HEK293 (cell line): ENCODE results near the gene OR2G3.

Experiments
- CTCF ChIA-PET: fragments of 350-600 bp; formaldehyde crosslinking; extraction: SDS; loops from one replicate; lab custom pipeline; 2021; ENCODE audit warnings: antibody characterized with exemption; lab: Yijun Ruan, JAX
- POLR2A ChIA-PET: fragments of 300-600 bp; formaldehyde crosslinking; extraction: SDS; loops from one replicate; lab custom pipeline; 2020; ENCODE audit warnings: antibody characterized with exemption, inconsistent platforms; lab: Yijun Ruan, JAX
- H3K27ac ChIP-seq: fragments of 200-500 bp; sonication (Bioruptor generic); 2 replicates; pipeline ENCODE4 v1.5.1; 2014; ENCODE audit warnings: low read depth, low read length, control low read depth, inconsistent platforms; ENCODE audit errors: extremely low read depth
- H3K36me3 ChIP-seq, 2 experiments: fragments of 200-500 bp in 1 of 2; sonication (Bioruptor generic) in 1 of 2; 1 replicate in 1 of 2; 2 replicates in 1 of 2; pipeline ENCODE4 v1.5.1; 2014 to 2017; ENCODE audit warnings: inconsistent platforms in 2 of 2, low read length in 2 of 2; ENCODE audit not compliant: control insufficient read depth in 2 of 2, insufficient read depth in 1 of 2
- H3K4me1 ChIP-seq: fragments of 200-500 bp; sonication (Bioruptor generic); 2 replicates; pipeline ENCODE4 v1.5.1; 2014; ENCODE audit warnings: mild to moderate bottlenecking, low read length, inconsistent platforms; ENCODE audit not compliant: control insufficient read depth, insufficient read depth
- H3K4me3 ChIP-seq: 2 replicates; pipeline ENCODE4 v1.5.1; 2011; ENCODE audit warnings: low read depth, mild to moderate bottlenecking, control low read depth, low read length, moderate library complexity
- H3K9me3 ChIP-seq: fragments of 200-500 bp; sonication (Bioruptor generic); 2 replicates; pipeline ENCODE4 v1.5.1; 2014; ENCODE audit warnings: low read depth, low read length, inconsistent platforms; ENCODE audit not compliant: control insufficient read depth, insufficient read depth
- KLF8 ChIP-seq: fragments of 450-650 bp; formaldehyde crosslinking; IDR thresholded peaks from 2 replicates; pipeline ENCODE4 v1.5.1; 2016; ENCODE audit warnings: missing biosample characterization, missing genetic modification characterization
- SP3 ChIP-seq: fragments of 450-650 bp; formaldehyde crosslinking; IDR thresholded peaks from 2 replicates; pipeline ENCODE4 v1.5.1; 2016; ENCODE audit warnings: missing biosample characterization, missing genetic modification characterization
- ZBTB17 ChIP-seq: fragments of 450-650 bp; formaldehyde crosslinking; IDR thresholded peaks from 2 replicates; pipeline ENCODE4 v1.5.1; 2016; ENCODE audit warnings: missing biosample characterization, missing genetic modification characterization
- ZNF121 ChIP-seq: fragments of 450-650 bp; formaldehyde crosslinking; IDR thresholded peaks from 2 replicates; pipeline ENCODE4 v1.5.1; 2016; ENCODE audit warnings: missing biosample characterization, missing genetic modification characterization
- ZNF211 ChIP-seq: fragments of 450-650 bp; formaldehyde crosslinking; IDR thresholded peaks from 2 replicates; pipeline ENCODE4 v1.5.1; 2016; ENCODE audit warnings: low read depth, missing biosample characterization, missing genetic modification characterization
- ZNF223 ChIP-seq: fragments of 450-650 bp; formaldehyde crosslinking; IDR thresholded peaks from 2 replicates; pipeline ENCODE4 v1.5.1; 2016; ENCODE audit warnings: missing biosample characterization, missing genetic modification characterization
- ZNF404 ChIP-seq: fragments of 450-650 bp; formaldehyde crosslinking; IDR thresholded peaks from 2 replicates; pipeline ENCODE4 v1.5.1; 2017; ENCODE audit warnings: missing biosample characterization, missing genetic modification characterization
- ZNF473 ChIP-seq: fragments of 450-650 bp; formaldehyde crosslinking; IDR thresholded peaks from 2 replicates; pipeline ENCODE4 v1.5.1; 2017; ENCODE audit warnings: missing biosample characterization, missing genetic modification characterization
- ZNF514 ChIP-seq: fragments of 450-650 bp; formaldehyde crosslinking; IDR thresholded peaks from 2 replicates; pipeline ENCODE4 v1.5.1; 2016; ENCODE audit warnings: missing biosample characterization, missing genetic modification characterization
- ZNF560 ChIP-seq: fragments of 450-650 bp; formaldehyde crosslinking; IDR thresholded peaks from 2 replicates; pipeline ENCODE4 v1.5.1; 2017; ENCODE audit warnings: missing biosample characterization, missing genetic modification characterization, borderline replicate concordance
- ZNF571 ChIP-seq: fragments of 450-650 bp; formaldehyde crosslinking; IDR thresholded peaks from 2 replicates; pipeline ENCODE4 v1.5.0; 2017; ENCODE audit warnings: missing biosample characterization, missing genetic modification characterization
- ZNF596 ChIP-seq: fragments of 450-650 bp; IDR thresholded peaks from 2 replicates; pipeline ENCODE4 v1.5.0; 2018; ENCODE audit warnings: missing biosample characterization, mild to moderate bottlenecking, missing genetic modification characterization, moderate library complexity
- ZNF629 ChIP-seq: fragments of 450-650 bp; formaldehyde crosslinking; IDR thresholded peaks from 2 replicates; pipeline ENCODE4 v1.5.1; 2017; ENCODE audit warnings: missing biosample characterization, missing genetic modification characterization
- ZNF654 ChIP-seq: fragments of 450-650 bp; formaldehyde crosslinking; IDR thresholded peaks from 2 replicates; pipeline ENCODE4 v1.5.1; 2016; ENCODE audit warnings: low read depth, missing biosample characterization, missing genetic modification characterization
- ZNF707 ChIP-seq: fragments of 450-650 bp; formaldehyde crosslinking; IDR thresholded peaks from 2 replicates; pipeline ENCODE4 v1.5.1; 2016; ENCODE audit warnings: missing biosample characterization, missing genetic modification characterization
- TF ChIP-seq, protein P1 (sequence below): fragments of 450-650 bp; formaldehyde crosslinking; IDR thresholded peaks from 2 replicates; pipeline ENCODE4 v1.5.1; 2016; ENCODE audit warnings: missing biosample characterization, missing genetic modification characterization
- TF ChIP-seq, protein P2 (sequence below): fragments of 450-650 bp; formaldehyde crosslinking; IDR thresholded peaks from 2 replicates; pipeline ENCODE4 v1.5.1; 2017; ENCODE audit warnings: missing biosample characterization, missing genetic modification characterization
- TF ChIP-seq, protein P3 (sequence below): fragments of 450-650 bp; formaldehyde crosslinking; IDR thresholded peaks from 2 replicates; pipeline ENCODE4 v1.5.1; 2016; ENCODE audit warnings: missing biosample characterization, missing genetic modification characterization
- TF ChIP-seq, protein P4 (sequence below): fragments of 450-650 bp; formaldehyde crosslinking; IDR thresholded peaks from 2 replicates; pipeline ENCODE4 v1.5.1; 2016; ENCODE audit warnings: missing biosample characterization, missing genetic modification characterization

OR2G3 gene

DNA sequence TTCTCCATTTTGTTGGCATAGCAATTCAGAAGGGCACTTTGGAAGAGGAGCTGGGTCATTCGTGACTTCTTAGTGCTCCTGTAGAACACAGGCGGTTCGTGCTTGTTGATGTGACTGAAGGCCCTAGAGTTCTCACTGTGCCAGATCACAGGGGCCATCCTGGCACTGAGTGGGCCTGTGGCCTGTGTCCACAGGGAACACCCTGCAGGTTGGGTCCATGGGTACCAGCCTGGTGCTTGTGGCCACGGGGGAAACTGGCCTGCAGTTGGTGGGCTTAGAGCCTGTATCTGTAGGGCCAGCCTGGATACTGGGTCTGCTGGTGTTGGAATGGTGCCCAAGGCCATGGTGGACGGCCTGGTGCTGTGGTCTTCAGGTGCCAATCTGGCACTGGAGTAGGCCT lies 9.2 kb downstream of the OR2G3 start:
- CTCF ChIA-PET = no interaction called here
- POLR2A ChIA-PET = no interaction called here
- no peaks in the 10 kb centered on the region for H3K9me3 ChIP-seq
- no peaks in the 10 kb centered on the region for H3K36me3 ChIP-seq
- TF ChIP-seq ZNF629 (tag by site-specific recombination) = no peak
- TF ChIP-seq, protein P1, sequence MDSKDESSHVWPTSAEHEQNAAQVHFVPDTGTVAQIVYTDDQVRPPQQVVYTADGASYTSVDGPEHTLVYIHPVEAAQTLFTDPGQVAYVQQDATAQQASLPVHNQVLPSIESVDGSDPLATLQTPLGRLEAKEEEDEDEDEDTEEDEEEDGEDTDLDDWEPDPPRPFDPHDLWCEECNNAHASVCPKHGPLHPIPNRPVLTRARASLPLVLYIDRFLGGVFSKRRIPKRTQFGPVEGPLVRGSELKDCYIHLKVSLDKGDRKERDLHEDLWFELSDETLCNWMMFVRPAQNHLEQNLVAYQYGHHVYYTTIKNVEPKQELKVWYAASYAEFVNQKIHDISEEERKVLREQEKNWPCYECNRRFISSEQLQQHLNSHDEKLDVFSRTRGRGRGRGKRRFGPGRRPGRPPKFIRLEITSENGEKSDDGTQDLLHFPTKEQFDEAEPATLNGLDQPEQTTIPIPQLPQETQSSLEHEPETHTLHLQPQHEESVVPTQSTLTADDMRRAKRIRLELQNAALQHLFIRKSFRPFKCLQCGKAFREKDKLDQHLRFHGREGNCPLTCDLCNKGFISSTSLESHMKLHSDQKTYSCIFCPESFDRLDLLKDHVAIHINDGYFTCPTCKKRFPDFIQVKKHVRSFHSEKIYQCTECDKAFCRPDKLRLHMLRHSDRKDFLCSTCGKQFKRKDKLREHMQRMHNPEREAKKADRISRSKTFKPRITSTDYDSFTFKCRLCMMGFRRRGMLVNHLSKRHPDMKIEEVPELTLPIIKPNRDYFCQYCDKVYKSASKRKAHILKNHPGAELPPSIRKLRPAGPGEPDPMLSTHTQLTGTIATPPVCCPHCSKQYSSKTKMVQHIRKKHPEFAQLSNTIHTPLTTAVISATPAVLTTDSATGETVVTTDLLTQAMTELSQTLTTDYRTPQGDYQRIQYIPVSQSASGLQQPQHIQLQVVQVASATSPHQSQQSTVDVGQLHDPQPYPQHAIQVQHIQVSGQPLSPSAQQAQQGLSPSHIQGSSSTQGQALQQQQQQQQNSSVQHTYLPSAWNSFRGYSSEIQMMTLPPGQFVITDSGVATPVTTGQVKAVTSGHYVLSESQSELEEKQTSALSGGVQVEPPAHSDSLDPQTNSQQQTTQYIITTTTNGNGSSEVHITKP (tag by site-specific recombination) = no peak
- no peak for TF ChIP-seq ZNF211 (tag by site-specific recombination)
- TF ChIP-seq ZNF223 = no peak
- TF ChIP-seq ZNF560 (tag by site-specific recombination) = no peak
- TF ChIP-seq ZNF596 (tag by site-specific recombination) = no peak
- no peak for TF ChIP-seq ZNF473 (tag by site-specific recombination)
- TF ChIP-seq, protein P2, sequence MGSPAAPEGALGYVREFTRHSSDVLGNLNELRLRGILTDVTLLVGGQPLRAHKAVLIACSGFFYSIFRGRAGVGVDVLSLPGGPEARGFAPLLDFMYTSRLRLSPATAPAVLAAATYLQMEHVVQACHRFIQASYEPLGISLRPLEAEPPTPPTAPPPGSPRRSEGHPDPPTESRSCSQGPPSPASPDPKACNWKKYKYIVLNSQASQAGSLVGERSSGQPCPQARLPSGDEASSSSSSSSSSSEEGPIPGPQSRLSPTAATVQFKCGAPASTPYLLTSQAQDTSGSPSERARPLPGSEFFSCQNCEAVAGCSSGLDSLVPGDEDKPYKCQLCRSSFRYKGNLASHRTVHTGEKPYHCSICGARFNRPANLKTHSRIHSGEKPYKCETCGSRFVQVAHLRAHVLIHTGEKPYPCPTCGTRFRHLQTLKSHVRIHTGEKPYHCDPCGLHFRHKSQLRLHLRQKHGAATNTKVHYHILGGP (tag by site-specific recombination) = no peak
- no peak for TF ChIP-seq ZBTB17
- TF ChIP-seq ZNF654 = no peak
- no peak for TF ChIP-seq ZNF707
- TF ChIP-seq, protein P3, sequence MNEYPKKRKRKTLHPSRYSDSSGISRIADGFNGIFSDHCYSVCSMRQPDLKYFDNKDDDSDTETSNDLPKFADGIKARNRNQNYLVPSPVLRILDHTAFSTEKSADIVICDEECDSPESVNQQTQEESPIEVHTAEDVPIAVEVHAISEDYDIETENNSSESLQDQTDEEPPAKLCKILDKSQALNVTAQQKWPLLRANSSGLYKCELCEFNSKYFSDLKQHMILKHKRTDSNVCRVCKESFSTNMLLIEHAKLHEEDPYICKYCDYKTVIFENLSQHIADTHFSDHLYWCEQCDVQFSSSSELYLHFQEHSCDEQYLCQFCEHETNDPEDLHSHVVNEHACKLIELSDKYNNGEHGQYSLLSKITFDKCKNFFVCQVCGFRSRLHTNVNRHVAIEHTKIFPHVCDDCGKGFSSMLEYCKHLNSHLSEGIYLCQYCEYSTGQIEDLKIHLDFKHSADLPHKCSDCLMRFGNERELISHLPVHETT (tag by site-specific recombination) = no peak
- TF ChIP-seq, protein P4, sequence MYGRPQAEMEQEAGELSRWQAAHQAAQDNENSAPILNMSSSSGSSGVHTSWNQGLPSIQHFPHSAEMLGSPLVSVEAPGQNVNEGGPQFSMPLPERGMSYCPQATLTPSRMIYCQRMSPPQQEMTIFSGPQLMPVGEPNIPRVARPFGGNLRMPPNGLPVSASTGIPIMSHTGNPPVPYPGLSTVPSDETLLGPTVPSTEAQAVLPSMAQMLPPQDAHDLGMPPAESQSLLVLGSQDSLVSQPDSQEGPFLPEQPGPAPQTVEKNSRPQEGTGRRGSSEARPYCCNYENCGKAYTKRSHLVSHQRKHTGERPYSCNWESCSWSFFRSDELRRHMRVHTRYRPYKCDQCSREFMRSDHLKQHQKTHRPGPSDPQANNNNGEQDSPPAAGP = no peak
- TF ChIP-seq KLF8 (tag by site-specific recombination) = no peak
- no peak for TF ChIP-seq SP3 (tag by site-specific recombination)
- H3K4me1 ChIP-seq = no peaks in the 10 kb centered on the region
- no peak overlapping the region for H3K27ac ChIP-seq
- H3K4me3 ChIP-seq = no peak overlapping the region

DNA sequence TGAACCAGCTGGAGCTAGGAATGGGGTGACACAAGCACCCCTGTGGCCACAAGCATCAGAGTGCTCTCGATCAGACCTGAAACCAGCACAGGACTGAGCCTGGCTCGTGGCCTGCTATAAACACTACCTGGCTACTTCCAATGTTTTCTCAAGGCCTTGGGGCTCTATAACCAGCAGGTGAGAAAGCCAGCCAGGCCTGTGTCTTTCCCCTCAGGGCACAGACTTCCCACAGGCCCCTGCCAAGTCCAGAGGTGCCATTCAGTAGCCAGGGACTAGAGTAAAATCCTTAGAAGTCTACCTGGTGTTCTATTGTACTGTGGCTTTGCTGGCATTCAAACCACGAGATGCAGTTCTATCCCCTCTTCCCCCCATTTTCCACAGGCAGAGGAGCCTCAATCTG lies 22.6 kb downstream of the OR2G3 start:
- TF ChIP-seq ZNF560 (tag by site-specific recombination) (no peak), ZNF404 (no peak), ZNF514 (tag by site-specific recombination) (no peak), ZNF571 (tag by site-specific recombination) (no peak), ZNF121 (no peak)
- TF ChIP-seq, all 188 proteins: peak for 0
- no peak overlapping the region for H3K27ac ChIP-seq
- CTCF ChIA-PET = no interaction called here
- no peaks in the 10 kb centered on the region for H3K4me1 ChIP-seq
- POLR2A ChIA-PET = no interaction called here
- H3K36me3 ChIP-seq = no peaks in the 10 kb centered on the region
- H3K9me3 ChIP-seq = no peaks in the 10 kb centered on the region
- H3K4me3 ChIP-seq = no peak overlapping the region
